OCI-LY7 (cell line): ENCODE measurements around the gene CABLES1.

Source experiments
- EZH2phosphoT487 ChIP-seq: fragments of 200-600 bp; sonication (generic); IDR thresholded peaks from 2 replicates; pipeline ENCODE4 v1.6.1; 2018; ENCODE audit warnings: low read depth, borderline replicate concordance, mild to moderate bottlenecking, mixed run types, antibody characterized with exemption, low read length, moderate library complexity, mixed read lengths
- TF ChIP-seq, protein P1 (sequence below): fragments of 200-600 bp; sonication (generic); conservative IDR thresholded peaks from 2 replicates; pipeline ENCODE4 v1.5.1; 2014; ENCODE audit warnings: mild to moderate bottlenecking, antibody characterized with exemption, low read length, moderate library complexity, mixed read lengths

DNA sequence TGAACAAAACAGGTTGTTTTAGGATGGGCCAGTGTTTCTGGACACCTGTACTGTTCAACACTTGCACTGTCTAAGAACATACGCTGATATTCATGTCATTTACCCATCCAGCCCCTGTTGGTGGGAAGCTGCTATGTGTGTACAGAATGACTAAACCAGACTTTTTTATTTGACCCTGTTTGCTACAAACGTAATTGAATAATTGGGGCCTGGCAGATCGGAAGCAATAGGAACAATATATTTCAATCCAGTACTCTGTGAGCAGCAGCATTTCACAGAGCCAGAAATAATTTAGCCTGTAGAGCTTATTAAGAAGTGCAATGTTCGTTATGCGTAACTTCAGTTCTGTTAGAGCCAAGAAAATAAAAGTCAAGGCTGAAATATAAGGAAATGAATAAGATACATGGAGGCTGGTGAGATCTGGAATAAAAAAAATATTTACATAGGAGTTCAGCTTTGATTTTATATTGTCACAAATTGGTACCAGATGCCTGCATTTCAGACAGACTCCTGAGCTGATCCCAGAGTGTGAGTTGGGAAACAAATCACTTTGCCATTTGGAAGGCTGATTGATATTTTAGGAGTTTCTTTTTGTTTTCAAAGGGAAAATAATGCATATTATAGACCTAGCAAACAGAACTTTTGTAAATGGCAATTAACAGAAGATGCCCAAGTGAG lies 19.7 kb downstream of the CABLES1 start:
- TF ChIP-seq, protein P1, sequence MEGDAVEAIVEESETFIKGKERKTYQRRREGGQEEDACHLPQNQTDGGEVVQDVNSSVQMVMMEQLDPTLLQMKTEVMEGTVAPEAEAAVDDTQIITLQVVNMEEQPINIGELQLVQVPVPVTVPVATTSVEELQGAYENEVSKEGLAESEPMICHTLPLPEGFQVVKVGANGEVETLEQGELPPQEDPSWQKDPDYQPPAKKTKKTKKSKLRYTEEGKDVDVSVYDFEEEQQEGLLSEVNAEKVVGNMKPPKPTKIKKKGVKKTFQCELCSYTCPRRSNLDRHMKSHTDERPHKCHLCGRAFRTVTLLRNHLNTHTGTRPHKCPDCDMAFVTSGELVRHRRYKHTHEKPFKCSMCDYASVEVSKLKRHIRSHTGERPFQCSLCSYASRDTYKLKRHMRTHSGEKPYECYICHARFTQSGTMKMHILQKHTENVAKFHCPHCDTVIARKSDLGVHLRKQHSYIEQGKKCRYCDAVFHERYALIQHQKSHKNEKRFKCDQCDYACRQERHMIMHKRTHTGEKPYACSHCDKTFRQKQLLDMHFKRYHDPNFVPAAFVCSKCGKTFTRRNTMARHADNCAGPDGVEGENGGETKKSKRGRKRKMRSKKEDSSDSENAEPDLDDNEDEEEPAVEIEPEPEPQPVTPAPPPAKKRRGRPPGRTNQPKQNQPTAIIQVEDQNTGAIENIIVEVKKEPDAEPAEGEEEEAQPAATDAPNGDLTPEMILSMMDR: no peak
- no peak for TF ChIP-seq EZH2phosphoT487
